Measurements from ENCODE around the gene PTPRC. TPM values are rescaled to one million over a fixed set of nuclear protein-coding genes. Genes with fewer than 3 reads are reported as not detected.

PTPRC gene
- polyA plus RNA-seq, 1 donor (not counting 4 experiments of a cell fraction or from before 2014, with no cell fraction given): not detected

- no peak for TF ChIP-seq EZH2 (IDR thresholded peaks at IDR 0.05; ENCODE audit: low read length)
- TF ChIP-seq CTCF (optimal IDR thresholded peaks at IDR 0.05 in 1 of 3, IDR thresholded peaks at IDR 0.05 in 1 of 3, conservative IDR thresholded peaks at IDR 0.05 in 1 of 3; ENCODE audit: extremely low read depth in 1 of 3, insufficient read depth in 2 of 3, low read length in 3 of 3): no peak
- no peaks in the 10 kb centered on the region for H3K36me3 ChIP-seq (ENCODE audit: control insufficient read depth in 2 of 2, extremely low read depth in 1 of 2, insufficient read depth in 2 of 2, low read length in 2 of 2)
- H3K4me3 ChIP-seq (ENCODE audit: control insufficient read depth in 2 of 3, extremely low read depth in 1 of 3, insufficient read depth in 2 of 3, low read depth in 1 of 3, low read length in 3 of 3): no peak overlapping the region
- no peaks in the 10 kb centered on the region for H3K79me2 ChIP-seq (ENCODE audit: control insufficient read depth, insufficient read depth, low read length)
- H4K20me1 ChIP-seq (ENCODE audit: control insufficient read depth, extremely low read depth, insufficient read depth, low read length): no peaks in the 10 kb centered on the region
- H3K9me1 ChIP-seq (ENCODE audit: control insufficient read depth, extremely low read depth, insufficient read depth, low read length): no peaks in the 10 kb centered on the region
- H3K27ac ChIP-seq (ENCODE audit: control insufficient read depth, insufficient read depth, low read length): no peak overlapping the region
- H3K9ac ChIP-seq (ENCODE audit: control insufficient read depth, extremely low read depth, insufficient read depth, low read length): no peak overlapping the region
- FAIRE-seq (no peak), DNase-seq (ENCODE audit: low read depth, low spot score) (no peak)
- no peaks in the 10 kb centered on the region for H3K27me3 ChIP-seq (ENCODE audit: control insufficient read depth, extremely low read depth, insufficient read depth, low read length)
- no peaks in the 10 kb centered on the region for H3K9me3 ChIP-seq (ENCODE audit: control insufficient read depth, low read depth, low read length)
- no peak overlapping the region for H2AFZ ChIP-seq (ENCODE audit: control insufficient read depth, low read length)
- H3K4me2 ChIP-seq (ENCODE audit: control insufficient read depth, extremely low read depth, insufficient read depth, low read depth, low read length): no peak overlapping the region
- dilution Hi-C loops (cut with MboI; ENCODE audit: extremely low pct_ligation_motif_present, low sequenced_read_pairs): no loop called here
- H3K4me1 ChIP-seq (ENCODE audit: control insufficient read depth, extremely low read depth, insufficient read depth, low read length): no peaks in the 10 kb centered on the region
These were observed 11.3 kb upstream of the PTPRC start for GRCh38 chr1:198627436-198628066.

DNA sequence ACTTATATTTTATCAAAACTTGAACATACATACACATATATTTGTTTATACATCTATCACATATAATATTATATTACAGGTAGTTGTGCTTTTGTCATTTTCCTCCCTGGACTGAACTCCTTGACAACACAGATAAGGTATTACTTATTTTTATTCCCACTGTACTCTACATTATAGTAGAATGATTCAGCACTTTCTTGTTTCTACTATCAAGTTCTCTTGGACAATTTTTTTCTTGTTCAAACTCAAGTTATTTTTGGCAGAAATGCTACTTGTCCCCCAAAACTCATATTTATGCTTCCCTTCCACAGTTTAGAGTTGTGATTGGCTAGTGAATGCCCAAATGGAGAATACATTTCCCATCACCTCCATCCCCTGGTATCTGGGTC lies 10.8 kb upstream of the PTPRC start:
- Histone ChIP-seq H3K9ac (ENCODE audit: control insufficient read depth, extremely low read depth, insufficient read depth, low read length) (no peak overlapping the region), H3K4me2 (ENCODE audit: control insufficient read depth, extremely low read depth, insufficient read depth, low read depth, low read length) (no peak overlapping the region), H3K79me2 (ENCODE audit: control insufficient read depth, insufficient read depth, low read length) (no peaks in the 10 kb centered on the region), H3K4me3 (ENCODE audit: control insufficient read depth in 2 of 3, extremely low read depth in 1 of 3, insufficient read depth in 2 of 3, low read depth in 1 of 3, low read length in 3 of 3) (no peak overlapping the region), H3K9me3 (ENCODE audit: control insufficient read depth, low read depth, low read length) (no peaks in the 10 kb centered on the region), H3K27ac (ENCODE audit: control insufficient read depth, insufficient read depth, low read length) (no peak overlapping the region), H3K27me3 (ENCODE audit: control insufficient read depth, extremely low read depth, insufficient read depth, low read length) (no peaks in the 10 kb centered on the region), H3K4me1 (ENCODE audit: control insufficient read depth, extremely low read depth, insufficient read depth, low read length) (no peaks in the 10 kb centered on the region), H2AFZ (ENCODE audit: control insufficient read depth, low read length) (no peak overlapping the region), H3K9me1 (ENCODE audit: control insufficient read depth, extremely low read depth, insufficient read depth, low read length) (no peaks in the 10 kb centered on the region), H3K36me3 (ENCODE audit: control insufficient read depth in 2 of 2, extremely low read depth in 1 of 2, insufficient read depth in 2 of 2, low read length in 2 of 2) (no peaks in the 10 kb centered on the region), H4K20me1 (ENCODE audit: control insufficient read depth, extremely low read depth, insufficient read depth, low read length) (no peaks in the 10 kb centered on the region)
- dilution Hi-C loops (cut with MboI; ENCODE audit: extremely low pct_ligation_motif_present, low sequenced_read_pairs): no loop called here
- FAIRE-seq (no peak), DNase-seq (ENCODE audit: low read depth, low spot score) (no peak)
- TF ChIP-seq EZH2 (IDR thresholded peaks at IDR 0.05; ENCODE audit: low read length) (no peak), CTCF (optimal IDR thresholded peaks at IDR 0.05 in 1 of 3, IDR thresholded peaks at IDR 0.05 in 1 of 3, conservative IDR thresholded peaks at IDR 0.05 in 1 of 3; ENCODE audit: extremely low read depth in 1 of 3, insufficient read depth in 2 of 3, low read length in 3 of 3) (no peak)

Data from keratinocyte (primary cell).